H1 (cell line): ENCODE measurements around the gene YRDC. TPM values are rescaled to one million over a fixed set of nuclear protein-coding genes. Genes with fewer than 3 reads are reported as not detected.

ENCODE experiments used
- CTCF ChIA-PET: fragments of 300-600 bp; sonication (Branson Sonifier 250); formaldehyde crosslinking; loops from one replicate; lab custom pipeline; 2021; ENCODE audit not compliant: partially characterized antibody; lab: Charles Lee
- POLR2A ChIA-PET: fragments of 300-600 bp; sonication (Branson Sonifier 250); formaldehyde crosslinking; loops from one replicate; lab custom pipeline; 2021; ENCODE audit warnings: inconsistent platforms; ENCODE audit not compliant: partially characterized antibody; lab: Charles Lee
- DNase-seq, 2 experiments: peaks; one replicate each; pipeline versions ENCODE4 v3.0.0 to v3.0.0-alpha.2; 2010 to 2022; ENCODE audit warnings: low spot score in 2 of 2, low read depth in 1 of 2, mixed read lengths in 1 of 2
- FAIRE-seq: peaks from 2 replicates; lab custom pipeline; 2011; peaks lifted over from hg19 to GRCh38; lab: Jason Lieb, UNC
- H2AFZ ChIP-seq: 2 replicates; pipeline ENCODE4 v1.8.1; 2012; ENCODE audit warnings: low read length, inconsistent platforms
- H2AK5ac ChIP-seq: 2 replicates; pipeline ENCODE4 v1.6.1; 2013; ENCODE audit warnings: low read depth, low read length
- H2BK120ac ChIP-seq: replicated peaks from 2 replicates; pipeline ENCODE3; 2013; ENCODE audit warnings: low read depth, low read length, inconsistent platforms
- H2BK12ac ChIP-seq: 2 replicates; pipeline ENCODE4 v1.6.1; 2013; ENCODE audit warnings: low read depth, low read length
- H2BK15ac ChIP-seq: 2 replicates; pipeline ENCODE4 v1.6.1; 2013; ENCODE audit warnings: low read length
- H2BK20ac ChIP-seq: 2 replicates; pipeline ENCODE4 v1.6.1; 2013; ENCODE audit warnings: low read length
- H2BK5ac ChIP-seq: 2 replicates; pipeline ENCODE4 v1.6.1; 2013; ENCODE audit warnings: low read depth, low read length
- H3K14ac ChIP-seq: 2 replicates; pipeline ENCODE4 v1.6.1; 2013; ENCODE audit warnings: inconsistent platforms; ENCODE audit not compliant: insufficient read length
- H3K18ac ChIP-seq: 2 replicates; pipeline ENCODE4 v1.6.1; 2013; ENCODE audit warnings: low read length; ENCODE audit errors: extremely low read depth
- H3K23ac ChIP-seq: 2 replicates; pipeline ENCODE4 v1.6.1; 2013; ENCODE audit warnings: inconsistent platforms; ENCODE audit not compliant: insufficient read length
- H3K23me2 ChIP-seq: 2 replicates; pipeline ENCODE4 v1.6.1; 2013; ENCODE audit warnings: low read depth, low read length
- H3K27ac ChIP-seq: 2 replicates; pipeline ENCODE4 v1.6.1; 2011; ENCODE audit warnings: low read depth, low read length, inconsistent platforms
- H3K27me3 ChIP-seq, 4 experiments: replicated peaks in 1 of 4; 1 replicate in 1 of 4; 2 replicates in 3 of 4; pipeline versions ENCODE4 v1.6.1 to v1.8.1; 2011 to 2013; ENCODE audit warnings: low read length in 3 of 4, mild to moderate bottlenecking in 3 of 4, inconsistent platforms in 2 of 4, mixed read lengths in 2 of 4, moderate library complexity in 1 of 4; ENCODE audit not compliant: control insufficient read depth in 3 of 4, insufficient read depth in 3 of 4; ENCODE audit errors: extremely low read depth in 1 of 4
- H3K36me3 ChIP-seq, 4 experiments: 2 replicates each; pipeline versions ENCODE4 v1.6.1 to v1.8.1; 2011 to 2013; ENCODE audit warnings: mild to moderate bottlenecking in 4 of 4, low read length in 3 of 4, moderate library complexity in 2 of 4, control low read depth in 1 of 4, inconsistent platforms in 1 of 4; ENCODE audit not compliant: insufficient read depth in 4 of 4, control insufficient read depth in 2 of 4
- H3K4ac ChIP-seq: replicated peaks from 2 replicates; pipeline ENCODE3; 2013; ENCODE audit warnings: low read length, low read depth, mixed read lengths, inconsistent platforms; ENCODE audit not compliant: insufficient read length
- H3K4me1 ChIP-seq, 4 experiments: replicated peaks in 1 of 4; 1 replicate in 1 of 4; 2 replicates in 3 of 4; pipeline versions ENCODE4 v1.6.1 to v1.8.1; 2011 to 2013; ENCODE audit warnings: low read length in 3 of 4, inconsistent platforms in 2 of 4, mixed read lengths in 1 of 4; ENCODE audit not compliant: insufficient read depth in 4 of 4, control insufficient read depth in 3 of 4
- H3K4me2 ChIP-seq, 2 experiments: 2 replicates each; pipeline versions ENCODE4 v1.6.1 to v1.8.1; 2011 to 2013; ENCODE audit warnings: low read depth in 2 of 2, low read length in 2 of 2, control low read depth in 1 of 2, inconsistent platforms in 1 of 2, mild to moderate bottlenecking in 1 of 2; ENCODE audit not compliant: insufficient read depth in 1 of 2
- H3K4me3 ChIP-seq, 4 experiments: fragments of 200-600, 300-600 bp in 1 of 4; sonication (generic), shearing (Covaris generic), sonication (Bioruptor Twin) in 1 of 4; 2 replicates each; pipeline versions ENCODE4 v1.5.1 to v1.8.1; 2011 to 2016; ENCODE audit warnings: low read length in 4 of 4, low read depth in 3 of 4, control low read depth in 2 of 4, inconsistent platforms in 2 of 4, mild to moderate bottlenecking in 2 of 4, mixed read lengths in 1 of 4, moderate library complexity in 1 of 4; ENCODE audit not compliant: insufficient read depth in 2 of 4; ENCODE audit errors: extremely low read depth in 1 of 4
- H3K56ac ChIP-seq: replicated peaks from 2 replicates; pipeline ENCODE3; 2013; ENCODE audit warnings: low read depth, mild to moderate bottlenecking, mixed read lengths, low read length, inconsistent platforms; ENCODE audit not compliant: insufficient read length
- H3K79me1 ChIP-seq: 2 replicates; pipeline ENCODE4 v1.6.1; 2013; ENCODE audit warnings: low read depth, low read length, control low read depth
- H3K79me2 ChIP-seq, 2 experiments: 2 replicates each; pipeline versions ENCODE4 v1.6.1 to v1.8.1; 2012 to 2013; ENCODE audit warnings: low read length in 2 of 2, mild to moderate bottlenecking in 2 of 2, inconsistent platforms in 1 of 2; ENCODE audit not compliant: insufficient read depth in 2 of 2, control insufficient read depth in 1 of 2
- H3K9ac ChIP-seq, 4 experiments: replicated peaks in 1 of 4; 1 replicate in 1 of 4; 2 replicates in 3 of 4; pipeline versions ENCODE4 v1.6.1 to v1.8.1; 2011 to 2013; ENCODE audit warnings: low read depth in 3 of 4, low read length in 3 of 4, control low read depth in 2 of 4, mild to moderate bottlenecking in 2 of 4, moderate library complexity in 2 of 4, inconsistent platforms in 1 of 4; ENCODE audit errors: extremely low read depth in 1 of 4
- H3K9me3 ChIP-seq, 2 experiments: 2 replicates each; pipeline versions ENCODE4 v1.6.1 to v1.8.1; 2012 to 2013; ENCODE audit warnings: mild to moderate bottlenecking in 2 of 2, moderate library complexity in 2 of 2, control low read depth in 1 of 2, inconsistent platforms in 1 of 2, low read depth in 1 of 2, low read length in 1 of 2, mixed read lengths in 1 of 2; ENCODE audit not compliant: insufficient read depth in 2 of 2
- H4K20me1 ChIP-seq, 2 experiments: replicated peaks in 1 of 2; 2 replicates each; pipeline versions ENCODE3 to v1.8.1; 2011 to 2013; ENCODE audit warnings: inconsistent platforms in 2 of 2, low read length in 2 of 2, mild to moderate bottlenecking in 1 of 2; ENCODE audit not compliant: insufficient read depth in 2 of 2, control insufficient read depth in 1 of 2
- H4K5ac ChIP-seq: 2 replicates; pipeline ENCODE4 v1.6.1; 2013; ENCODE audit warnings: low read length, low read depth, mixed read lengths, inconsistent platforms; ENCODE audit not compliant: insufficient read length
- H4K8ac ChIP-seq: 2 replicates; pipeline ENCODE4 v1.8.0; 2013; ENCODE audit warnings: mild to moderate bottlenecking, moderate library complexity, low read length, inconsistent platforms; ENCODE audit not compliant: insufficient read depth; ENCODE audit errors: extremely low read depth
- H4K91ac ChIP-seq: replicated peaks from 2 replicates; pipeline ENCODE3; 2013; ENCODE audit warnings: low read length, mixed read lengths, inconsistent platforms; ENCODE audit not compliant: insufficient read length
- EGR1 ChIP-seq: IDR thresholded peaks from 2 replicates; pipeline ENCODE4 v1.6.1; 2011; ENCODE audit warnings: low read depth, low read length, borderline replicate concordance
- SP2 ChIP-seq: IDR thresholded peaks from 2 replicates; pipeline ENCODE4 v1.6.1; 2012; ENCODE audit warnings: mild to moderate bottlenecking, low read length, inconsistent platforms
- TAF7 ChIP-seq: optimal IDR thresholded peaks from 2 replicates; pipeline ENCODE3; 2011; ENCODE audit warnings: low read depth, mild to moderate bottlenecking, inconsistent platforms, low read length, moderate library complexity, borderline replicate concordance
- TBP ChIP-seq: IDR thresholded peaks from 2 replicates; pipeline ENCODE4 v1.6.1; 2011; ENCODE audit warnings: low read depth, low read length, improper control_type of control experiment
- YY1 ChIP-seq: IDR thresholded peaks from 2 replicates; pipeline ENCODE4 v1.6.1; 2011; ENCODE audit warnings: low read depth, mild to moderate bottlenecking, low read length
- WGBS, 2 experiments: shearing (Covaris generic) in 1 of 2; methylation state at CpG; one replicate each; pipeline versions ENCODE4 v1.1.6 to v1.1.7; 2013 to 2015; ENCODE audit warnings: low lambda C conversion rate in 2 of 2, mixed read lengths in 2 of 2, inconsistent platforms in 1 of 2, low coverage in 1 of 2, missing lambda C conversion rate in 1 of 2; ENCODE audit not compliant: insufficient replicate concordance in 2 of 2, insufficient coverage in 1 of 2, insufficient read length in 1 of 2; ENCODE audit errors: extremely low coverage in 1 of 2, missing lambda C conversion rate in 1 of 2; 5-methylcytosine and 5-hydroxymethylcytosine counted together
- polyA plus RNA-seq, 7 experiments: library from polyadenylated mRNA; depleted of rRNA in 3 of 7; stranded (reverse) in 5 of 7; unstranded in 2 of 7; fragments of >200 nt in 5 of 7; fragments of 200-250 nt in 2 of 7; gene quantifications; 1 replicate in 5 of 7; 2 replicates in 1 of 7; 4 replicates in 1 of 7; pipeline versions ENCODE4 v1.2.1 to v1.2.3, GENCODE V29; 2011 to 2013; ENCODE audit warnings: missing spikeins in 2 of 7, mixed read lengths in 2 of 7
- total RNA-seq: library from RNA; stranded (reverse); fragmentation: NEBNext Ultra II Directional; extraction: Animal tissue kit (Norgen Biotek cat#: 25700); gene quantifications from 2 replicates; pipeline ENCODE4 v1.2.1, GENCODE V29; 2021
- TF ChIP-seq, protein P1 (sequence below): IDR thresholded peaks from 2 replicates; pipeline ENCODE4 v1.6.1; 2011; ENCODE audit warnings: low read depth, mild to moderate bottlenecking, low read length; ENCODE audit not compliant: insufficient read depth

YRDC gene
- total and polyA plus RNA-seq, 2 of the 8 experiments (the other 6 are each of a cell fraction or from before 2014, with no cell fraction given): 21.1 to 21.6 TPM

GRCh38 chr1:37849480-37849879 is 41.5 kb upstream of the YRDC start:
- CTCF ChIA-PET: interaction anchor here (2.4 kb wide), 1 partner anchor 11 kb away, joined by 22 read pairs; the partner anchor contains the start of gene MTF1
- H4K20me1 ChIP-seq: peaks cover 0 to 5% of the 10 kb centered on the region in 2 experiments
- H3K27ac ChIP-seq: no peak overlapping the region
- TF ChIP-seq TBP (no peak), TAF7 (no peak), SP2 (no peak), YY1 (no peak), EGR1 (no peak)
- TF ChIP-seq, protein P1, sequence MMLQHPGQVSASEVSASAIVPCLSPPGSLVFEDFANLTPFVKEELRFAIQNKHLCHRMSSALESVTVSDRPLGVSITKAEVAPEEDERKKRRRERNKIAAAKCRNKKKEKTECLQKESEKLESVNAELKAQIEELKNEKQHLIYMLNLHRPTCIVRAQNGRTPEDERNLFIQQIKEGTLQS: no peak

More at GRCh38 chr1:37849480-37849879, 41.5 kb upstream of the YRDC start:
- H3K56ac ChIP-seq: no peak overlapping the region
- no peak overlapping the region for H4K8ac ChIP-seq
- H2BK20ac ChIP-seq: no peak overlapping the region
- no peak overlapping the region for H3K4me3 ChIP-seq
- H4K5ac ChIP-seq: no peak overlapping the region
- H2BK15ac ChIP-seq: no peak overlapping the region
- no peak overlapping the region for H2AFZ ChIP-seq
- H3K79me1 ChIP-seq: peaks cover 12% of the 10 kb centered on the region
- no peaks in the 10 kb centered on the region for H3K27me3 ChIP-seq
- no peak overlapping the region for H4K91ac ChIP-seq
- peaks cover 0 to 4% (median 0%) of the 10 kb centered on the region in 4 experiments; a peak in 2 of 8 replicates for H3K36me3 ChIP-seq
- H3K4me2 ChIP-seq: no peak overlapping the region
- no peak overlapping the region for H3K9ac ChIP-seq
- H3K9me3 ChIP-seq: no peaks in the 10 kb centered on the region
- H3K4ac ChIP-seq: no peak overlapping the region
- no peak overlapping the region for H2BK5ac ChIP-seq
- no peak overlapping the region for H2BK120ac ChIP-seq
- H3K23me2 ChIP-seq: no peaks in the 10 kb centered on the region
- no peaks in the 10 kb centered on the region for H3K4me1 ChIP-seq
- no peak for DNase-seq
- peaks cover 0 to 46% of the 10 kb centered on the region in 2 experiments; a peak in 2 of 4 replicates for H3K79me2 ChIP-seq
- no peak overlapping the region for H2BK12ac ChIP-seq
- POLR2A ChIA-PET: interaction anchor here (1.1 kb wide), 1 partner anchor 10 kb away, joined by 7 read pairs; the partner anchor contains the start of gene MTF1
- no peak overlapping the region for H3K14ac ChIP-seq
- WGBS, 2 experiments: 88% methylated on average over 3 of the region's 3 CpGs; no CpG with 5 or more reads in 1 of the 2 experiments
- H3K18ac ChIP-seq: no peak overlapping the region
- H2AK5ac ChIP-seq: no peak overlapping the region
- no peak for FAIRE-seq
- H3K23ac ChIP-seq: no peak overlapping the region
